GF-D8 (cell line): ENCODE data around the gene DNAI4.
"Not testable (repeated sequence)": the region's sequence is repeated elsewhere in the genome, so short reads cannot be mapped to it uniquely, and the experiment has no call there.

ENCODE experiments used
- DNase-seq: peaks from one replicate; lab custom pipeline; 2025; lab: John Stamatoyannopoulos, UW

The DNAI4 gene

GRCh38 chr1:66929691-66929998, 5.0 kb upstream of the DNAI4 start:
- no peak for DNase-seq

GRCh38 chr1:66929146-66929688, 4.6 kb upstream of the DNAI4 start:
- no peak for DNase-seq

GRCh38 chr1:66927528-66927927, 2.9 kb upstream of the DNAI4 start:
- no peak for DNase-seq

- no peak for DNase-seq
Observed at GRCh38 chr1:66925944-66926343, 1.3 kb upstream of the DNAI4 start.

GRCh38 chr1:66925558-66925910, 878 bp upstream of the DNAI4 start:
- DNase-seq = no peak

GRCh38 chr1:66920543-66920942, 4.1 kb downstream of the DNAI4 start:
- no peak for DNase-seq

- no peak for DNase-seq
Observed at GRCh38 chr1:66919828-66920227, 4.8 kb downstream of the DNAI4 start.

- no peak for DNase-seq
Observed at GRCh38 chr1:66919063-66919462, 5.6 kb downstream of the DNAI4 start.

GRCh38 chr1:66917476-66917875, 7.2 kb downstream of the DNAI4 start:
- DNase-seq = no peak

GRCh38 chr1:66916320-66916719, 8.3 kb downstream of the DNAI4 start:
- DNase-seq = peak; percentile 79

GRCh38 chr1:66915203-66915602, 9.5 kb downstream of the DNAI4 start:
- DNase-seq = not testable (repeated sequence)

- no peak for DNase-seq
Observed at GRCh38 chr1:66893712-66894111, 30.9 kb downstream of the DNAI4 start.

- no peak for DNase-seq
Observed at GRCh38 chr1:66890621-66891020, 34.0 kb downstream of the DNAI4 start.

- no peak for DNase-seq
Observed at GRCh38 chr1:66889030-66889429, 35.6 kb downstream of the DNAI4 start.

- DNase-seq = no peak
Observed at GRCh38 chr1:66876664-66877063, 48.0 kb downstream of the DNAI4 start.

- no peak for DNase-seq
Observed at GRCh38 chr1:66873111-66873510, 51.5 kb downstream of the DNAI4 start.

GRCh38 chr1:66872024-66872423, 52.6 kb downstream of the DNAI4 start:
- not testable (repeated sequence) for DNase-seq

- DNase-seq = no peak
Observed at GRCh38 chr1:66867501-66867900, 57.2 kb downstream of the DNAI4 start.

- DNase-seq = no peak
Observed at GRCh38 chr1:66860529-66860928, 64.1 kb downstream of the DNAI4 start.

GRCh38 chr1:66853379-66853778, 71.3 kb downstream of the DNAI4 start:
- no peak for DNase-seq

GRCh38 chr1:66852870-66853269, 71.8 kb downstream of the DNAI4 start:
- DNase-seq = no peak

GRCh38 chr1:66850989-66851388, 73.7 kb downstream of the DNAI4 start:
- no peak for DNase-seq

- DNase-seq = no peak
Observed at GRCh38 chr1:66848193-66848592, 76.5 kb downstream of the DNAI4 start.

GRCh38 chr1:66840929-66841328, 83.7 kb downstream of the DNAI4 start:
- DNase-seq = no peak

GRCh38 chr1:66834926-66835325, 89.7 kb downstream of the DNAI4 start:
- no peak for DNase-seq
